CD4-positive, alpha-beta T cell (primary cell): Measurements from ENCODE around the gene DOLK. TPM values are rescaled to one million over a fixed set of nuclear protein-coding genes. Genes with fewer than 3 reads are reported as not detected.

Experiments
- ATAC-seq: fragments of 200-7000 bp; cut with Tn5 transposase; one replicate; pipeline ENCODE4 v1.10.0; 2022; ENCODE audit warnings: mild to moderate bottlenecking; ENCODE audit not compliant: poor library complexity
- CTCF ChIA-PET: fragments of 350-600 bp; sonication (Branson Sonifier 250); formaldehyde crosslinking; loops from one replicate; lab custom pipeline; 2021; ENCODE audit warnings: antibody characterized with exemption, inconsistent platforms; lab: Charles Lee
- POLR2A ChIA-PET: fragments of 350-600 bp; sonication (Branson Sonifier 250); formaldehyde crosslinking; loops from one replicate; lab custom pipeline; 2021; ENCODE audit warnings: antibody characterized with exemption, inconsistent platforms; lab: Charles Lee
- DNase-seq, 14 experiments: peaks; one replicate each; pipeline ENCODE4 v3.0.0-alpha.2; 2013 to 2020; ENCODE audit warnings: mixed read lengths in 2 of 14
- H3K27ac ChIP-seq, 2 donors: one replicate each; pipeline versions ENCODE4 v1.5.1 to v1.7.0; 2013; ENCODE audit warnings: low read length in 2 of 2, low read depth in 1 of 2, mild to moderate bottlenecking in 1 of 2
- H3K27me3 ChIP-seq, 2 experiments: 1 replicate in 1 of 2; 2 replicates in 1 of 2; pipeline versions ENCODE4 v1.6.1 to v1.7.0; 2013; ENCODE audit warnings: low read length in 2 of 2, control low read depth in 1 of 2, mild to moderate bottlenecking in 1 of 2, moderate library complexity in 1 of 2; ENCODE audit not compliant: insufficient read depth in 2 of 2, control insufficient read depth in 1 of 2
- H3K36me3 ChIP-seq: one replicate; pipeline ENCODE4 v1.6.1; 2013; ENCODE audit warnings: low read length, control low read depth; ENCODE audit not compliant: insufficient read depth
- H3K4me1 ChIP-seq: one replicate; pipeline ENCODE4 v1.6.1; 2013; ENCODE audit warnings: low read length, control low read depth; ENCODE audit not compliant: insufficient read depth
- H3K4me3 ChIP-seq: one replicate; pipeline ENCODE4 v1.5.1; 2013; ENCODE audit warnings: mild to moderate bottlenecking, low read length, moderate library complexity
- H3K9me3 ChIP-seq, 2 experiments: 1 replicate in 1 of 2; 2 replicates in 1 of 2; pipeline versions ENCODE4 v1.6.1 to v1.7.0; 2013; ENCODE audit warnings: low read length in 2 of 2, mild to moderate bottlenecking in 2 of 2, control low read depth in 1 of 2, moderate library complexity in 1 of 2; ENCODE audit not compliant: control insufficient read depth in 1 of 2, insufficient read depth in 1 of 2
- H3K27ac Mint-ChIP-seq: one replicate; pipeline ENCODE4 v1.8.0; 2020; ENCODE audit warnings: mixed read lengths
- H3K27me3 Mint-ChIP-seq: one replicate; pipeline ENCODE4 v1.8.0; 2021; ENCODE audit warnings: mixed read lengths
- H3K36me3 Mint-ChIP-seq: one replicate; pipeline ENCODE4 v1.8.0; 2021; ENCODE audit warnings: low read depth, mixed read lengths
- H3K4me1 Mint-ChIP-seq: one replicate; pipeline ENCODE4 v1.8.0; 2021; ENCODE audit warnings: low read depth, mixed read lengths
- H3K4me3 Mint-ChIP-seq: one replicate; pipeline ENCODE4 v1.8.0; 2020; ENCODE audit warnings: mild to moderate bottlenecking, mixed read lengths
- H3K9me3 Mint-ChIP-seq: one replicate; pipeline ENCODE4 v1.8.0; 2020; ENCODE audit warnings: mixed read lengths
- CTCF ChIP-seq: fragments of 200-600 bp; IDR thresholded peaks from one replicate; pipeline ENCODE4 v1.8.0; 2022; ENCODE audit warnings: antibody characterized with exemption, mild to moderate bottlenecking
- intact Hi-C, 2 experiments: fragments of 100-400 bp; cut with DNase I in 1 of 2; cut with micrococcal nuclease in 1 of 2; formaldehyde crosslinking; loops; one replicate each; pipeline versions ENCODE4 v1.15.1 to v1.9.0; 2023 to 2025; cut with DNase I, micrococcal nuclease
- total RNA-seq, 174 experiments: library from RNA in 2 of 174; stranded (reverse) in 2 of 174; gene quantifications; one replicate each; pipeline ENCODE4 v1.2.3 and lab custom pipeline; 2021 to 2026

DOLK gene
- total RNA-seq, 2 experiments from 2014 or later, result 7.4 to 7.8 TPM

- peaks cover 59% of the 10 kb centered on the region for H3K4me1 ChIP-seq
- TF ChIP-seq CTCF, result no peak
- H3K27ac ChIP-seq, result peak overlapping the region in 1 of 2 donors; percentile 10
- ChIA-PET POLR2A (no interaction called here), CTCF (no interaction called here)
- no peaks in the 10 kb centered on the region for H3K27me3 ChIP-seq
- DNase-seq (no peak), ATAC-seq (no peak)
- no peaks in the 10 kb centered on the region for H3K9me3 Mint-ChIP-seq
- peaks cover 40% of the 10 kb centered on the region for H3K4me1 Mint-ChIP-seq
- no peaks in the 10 kb centered on the region for H3K27me3 Mint-ChIP-seq
- H3K27ac Mint-ChIP-seq, result peak overlapping the region; percentile 72
- intact Hi-C loops, result no loop called here
- no peak overlapping the region for H3K4me3 Mint-ChIP-seq
- peaks cover 79% of the 10 kb centered on the region for H3K36me3 ChIP-seq
- H3K36me3 Mint-ChIP-seq, result peaks cover 78% of the 10 kb centered on the region
- H3K4me3 ChIP-seq, result no peak overlapping the region
- no peaks in the 10 kb centered on the region for H3K9me3 ChIP-seq
Observed at GRCh38 chr9:128910906-128911305, 36.5 kb downstream of the DOLK start.

- H3K4me3 ChIP-seq, result no peak overlapping the region
- H3K36me3 Mint-ChIP-seq, result peaks cover 76% of the 10 kb centered on the region
- TF ChIP-seq CTCF, result no peak
- H3K4me1 Mint-ChIP-seq, result peaks cover 43% of the 10 kb centered on the region
- peaks cover 77% of the 10 kb centered on the region for H3K36me3 ChIP-seq
- H3K27ac Mint-ChIP-seq, result no peak overlapping the region
- H3K27me3 ChIP-seq, result no peaks in the 10 kb centered on the region
- no peaks in the 10 kb centered on the region for H3K9me3 ChIP-seq
- H3K4me3 Mint-ChIP-seq, result no peak overlapping the region
- H3K27ac ChIP-seq, result no peak overlapping the region
- POLR2A ChIA-PET, result no interaction called here
- DNase-seq (no peak), ATAC-seq (no peak)
- CTCF ChIA-PET, result no interaction called here
- H3K27me3 Mint-ChIP-seq, result no peaks in the 10 kb centered on the region
- H3K9me3 Mint-ChIP-seq, result no peaks in the 10 kb centered on the region
- intact Hi-C loops, result no loop called here
- peaks cover 67% of the 10 kb centered on the region for H3K4me1 ChIP-seq
Observed at GRCh38 chr9:128909859-128910258, 37.5 kb downstream of the DOLK start.

- ChIA-PET CTCF (interaction anchor here (1.3 kb wide), 1 partner anchor 10 kb away, joined by 3 read pairs; no protein-coding TSS in a partner anchor), POLR2A (no interaction called here)
- TF ChIP-seq CTCF, result no peak
- no peak for DNase-seq
- peaks cover 65% of the 10 kb centered on the region for H3K36me3 ChIP-seq
- H3K4me1 ChIP-seq, result peaks cover 67% of the 10 kb centered on the region
- H3K9me3 ChIP-seq, result no peaks in the 10 kb centered on the region
- Mint-ChIP-seq H3K4me3 (no peak overlapping the region), H3K27me3 (no peaks in the 10 kb centered on the region), H3K9me3 (no peaks in the 10 kb centered on the region), H3K27ac (peak overlapping the region; percentile 65), H3K4me1 (peaks cover 49% of the 10 kb centered on the region), H3K36me3 (peaks cover 70% of the 10 kb centered on the region)
- no peak overlapping the region for H3K27ac ChIP-seq
- ATAC-seq, result no peak
- no peak overlapping the region for H3K4me3 ChIP-seq
- intact Hi-C loops, result no loop called here
- H3K27me3 ChIP-seq, result no peaks in the 10 kb centered on the region
Observed at GRCh38 chr9:128908372-128908771, 39.0 kb downstream of the DOLK start.
